Brain pericyte (primary cell): ENCODE results near the gene CREBZF.

Experiments
- DNase-seq: peaks from one replicate; pipeline ENCODE4 v3.0.0-alpha.2; 2012; ENCODE audit warnings: low read depth, low spot score

The CREBZF gene, protein sequence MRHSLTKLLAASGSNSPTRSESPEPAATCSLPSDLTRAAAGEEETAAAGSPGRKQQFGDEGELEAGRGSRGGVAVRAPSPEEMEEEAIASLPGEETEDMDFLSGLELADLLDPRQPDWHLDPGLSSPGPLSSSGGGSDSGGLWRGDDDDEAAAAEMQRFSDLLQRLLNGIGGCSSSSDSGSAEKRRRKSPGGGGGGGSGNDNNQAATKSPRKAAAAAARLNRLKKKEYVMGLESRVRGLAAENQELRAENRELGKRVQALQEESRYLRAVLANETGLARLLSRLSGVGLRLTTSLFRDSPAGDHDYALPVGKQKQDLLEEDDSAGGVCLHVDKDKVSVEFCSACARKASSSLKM

DNA sequence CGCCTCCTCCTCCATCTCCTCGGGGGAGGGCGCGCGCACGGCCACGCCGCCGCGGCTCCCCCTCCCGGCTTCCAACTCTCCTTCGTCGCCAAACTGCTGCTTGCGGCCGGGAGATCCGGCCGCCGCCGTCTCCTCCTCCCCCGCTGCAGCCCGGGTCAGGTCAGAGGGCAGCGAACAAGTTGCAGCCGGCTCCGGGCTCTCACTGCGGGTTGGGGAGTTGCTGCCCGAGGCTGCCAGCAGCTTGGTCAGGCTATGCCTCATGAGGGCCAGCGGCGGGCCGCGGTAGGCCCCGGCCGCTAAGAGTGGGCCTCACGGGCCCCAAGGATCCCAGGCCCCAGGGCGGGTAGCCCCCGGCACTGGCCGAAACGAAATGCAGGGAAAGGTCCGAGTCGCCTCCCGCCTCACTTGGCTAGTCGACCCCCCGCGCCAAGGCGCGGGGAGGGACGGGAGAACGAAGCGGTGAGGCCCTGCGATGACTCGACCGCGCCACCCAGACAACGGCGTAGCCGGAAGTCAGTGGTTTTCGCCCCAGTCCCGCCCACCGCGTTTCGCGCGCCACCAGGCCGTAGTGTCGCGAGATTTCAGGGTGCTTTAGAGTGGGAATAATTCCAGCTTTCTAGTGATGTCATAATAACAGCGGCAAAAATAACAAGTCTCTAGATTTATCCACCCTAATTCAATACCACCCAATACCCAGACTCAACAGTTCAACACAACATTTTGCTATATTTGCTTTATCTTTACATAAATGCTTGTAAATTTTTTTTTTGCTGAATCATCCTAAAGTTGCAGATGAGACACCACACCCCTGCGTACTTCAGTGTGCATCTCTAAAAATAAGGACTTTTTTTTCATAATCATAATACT is at the start of gene CREBZF:
TSS of gene CREBZF (minus strand) at position 515 of the 867 bp plus-strand sequence. CDS start at position 261, 254 bp downstream.
- peak; percentile 86 for DNase-seq

DNA sequence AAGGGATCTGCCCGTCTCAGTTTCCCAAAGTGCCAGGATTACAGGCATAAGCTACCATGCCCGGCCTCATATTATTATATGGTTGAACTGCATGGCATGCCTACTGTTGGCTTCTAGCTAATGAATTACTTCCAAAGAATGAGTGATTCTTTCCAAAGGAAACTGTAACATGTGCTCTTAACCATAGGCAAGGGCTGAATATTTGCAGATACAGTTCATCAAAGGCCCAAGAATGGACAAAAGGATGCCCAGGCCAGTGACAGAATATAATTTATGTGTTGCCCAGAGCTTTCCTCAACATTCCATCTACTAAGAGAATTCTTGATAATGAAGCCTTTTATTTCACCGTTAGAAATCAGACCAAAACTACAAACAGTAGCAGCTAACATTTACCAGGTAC is 48.0 kb upstream of the CREBZF start:
- DNase-seq: no peak

DNA sequence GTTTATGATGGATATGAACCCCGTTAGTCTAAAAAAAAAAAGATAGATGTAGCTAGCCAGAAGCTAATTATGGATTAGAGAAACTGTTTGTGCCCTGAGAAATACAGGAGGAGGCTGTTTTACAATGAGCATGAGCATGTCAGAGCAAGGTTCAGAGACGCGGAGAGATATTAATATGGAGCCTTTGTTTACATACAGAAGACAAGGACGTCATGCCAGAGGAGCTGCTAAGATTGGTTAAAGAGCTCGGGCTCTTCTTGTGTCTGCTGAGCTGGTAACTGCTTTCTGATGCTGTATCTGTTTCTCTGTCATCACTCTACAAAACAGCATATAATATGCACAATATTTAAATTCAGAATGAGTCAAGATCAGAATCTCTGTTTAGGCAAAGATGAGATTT is 46.0 kb upstream of the CREBZF start:
- no peak for DNase-seq

DNA sequence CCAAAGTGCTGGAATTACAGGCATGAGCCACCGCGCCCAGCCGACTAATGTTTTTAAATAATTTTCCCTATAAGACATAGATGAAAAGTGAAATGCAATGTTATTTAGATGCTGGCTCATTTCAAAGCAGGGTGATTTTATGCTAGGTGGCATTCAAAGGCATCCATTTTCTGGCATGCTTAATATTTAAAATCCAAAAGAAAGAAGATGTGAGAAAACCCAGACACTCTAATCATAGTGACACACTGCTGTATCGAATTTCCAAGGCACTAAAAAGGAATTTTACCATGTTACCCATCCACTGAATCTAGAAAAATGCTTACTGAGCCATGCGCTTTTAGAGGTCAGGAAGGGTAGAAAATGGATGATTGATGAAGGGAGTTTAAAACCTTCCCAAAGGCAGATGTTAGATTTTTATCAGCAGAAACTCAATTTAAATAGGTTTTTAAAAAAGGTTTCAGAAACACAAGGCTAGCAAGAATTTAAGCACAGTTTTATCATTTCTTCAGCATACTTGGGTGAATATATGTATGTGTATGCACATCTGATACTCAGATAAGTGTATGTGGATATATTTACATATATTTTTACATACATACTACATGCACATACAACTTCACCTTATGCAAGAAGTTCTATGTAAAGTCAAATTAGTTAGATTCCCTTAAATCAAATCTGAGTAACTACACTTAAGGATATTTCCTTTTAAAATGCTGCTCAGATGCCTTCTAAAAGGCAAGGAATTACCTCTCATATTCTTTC is 45.2 kb upstream of the CREBZF start:
- DNase-seq: no peak

DNA sequence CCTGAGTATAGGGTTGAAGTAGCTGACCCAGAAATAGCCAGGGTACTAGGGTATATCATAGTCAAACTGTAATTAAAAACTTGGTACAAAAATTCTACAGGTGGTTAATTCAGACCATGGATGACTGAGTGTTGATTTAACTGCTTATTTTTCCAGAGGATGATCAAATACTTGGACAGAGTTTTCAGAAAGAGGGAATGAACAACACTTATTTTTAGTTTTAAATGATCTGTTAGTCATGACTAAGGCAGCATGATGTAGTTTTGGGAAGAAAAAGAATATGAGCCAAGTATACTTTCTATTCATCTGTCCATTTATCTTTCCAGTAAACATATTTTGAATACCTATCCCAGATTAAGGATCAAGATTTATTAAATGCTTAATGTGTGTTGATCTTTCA is 40.9 kb upstream of the CREBZF start:
- DNase-seq: no peak

DNA sequence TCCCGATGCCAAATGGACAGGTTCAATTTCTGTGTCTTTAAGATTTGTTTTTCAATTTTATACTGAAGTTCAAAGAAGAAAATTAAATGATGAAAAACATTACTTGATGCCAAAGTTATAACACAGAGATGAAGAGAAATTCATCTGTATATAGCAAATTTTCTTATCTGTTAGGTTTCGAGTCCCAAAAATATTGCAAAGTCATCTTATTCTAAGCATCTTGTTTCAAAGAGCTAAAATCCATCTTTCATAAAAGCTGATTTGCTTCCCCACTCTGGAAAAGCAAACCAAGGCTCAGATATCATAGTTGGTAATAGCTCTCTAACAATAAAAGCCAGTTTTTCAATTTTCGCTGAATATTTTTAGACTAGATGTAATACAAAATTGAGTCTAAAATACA is 40.0 kb upstream of the CREBZF start:
- DNase-seq: no peak

DNA sequence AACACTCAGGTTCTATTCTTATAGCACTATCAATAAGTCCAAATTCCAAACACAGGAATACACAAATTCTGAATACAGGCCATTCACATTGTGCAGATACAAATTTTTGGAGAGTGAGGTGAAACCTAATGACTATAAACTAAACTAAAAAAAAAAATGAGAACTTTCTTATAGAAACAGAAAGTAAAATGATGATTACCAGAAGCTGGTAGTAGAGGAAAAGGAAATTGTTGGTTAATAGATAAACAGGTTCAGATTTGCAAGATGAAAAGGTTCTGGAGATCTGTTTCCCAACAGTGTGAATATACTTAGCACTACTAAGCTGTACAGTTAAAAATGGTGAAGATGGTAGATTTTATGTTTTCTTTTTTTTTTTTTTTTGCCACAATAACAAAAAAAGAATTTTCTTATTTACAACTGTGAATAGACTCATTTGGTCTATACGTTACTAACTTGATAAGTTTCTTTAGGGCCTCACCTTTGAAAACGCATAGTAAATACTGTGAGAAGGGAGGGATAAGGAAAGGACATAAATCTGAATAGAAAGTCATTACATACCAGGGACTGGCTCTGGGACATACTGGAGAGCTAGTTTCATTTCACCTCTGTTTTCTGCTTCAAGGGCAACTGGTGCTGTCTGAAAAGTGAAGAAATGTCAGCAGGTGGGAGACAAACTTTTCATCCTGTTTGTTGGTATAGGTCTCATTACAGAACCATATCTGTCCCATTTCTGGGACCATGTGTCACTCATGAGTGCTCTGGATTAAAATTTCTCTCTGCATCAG is 35.2 kb upstream of the CREBZF start:
- DNase-seq: no peak

DNA sequence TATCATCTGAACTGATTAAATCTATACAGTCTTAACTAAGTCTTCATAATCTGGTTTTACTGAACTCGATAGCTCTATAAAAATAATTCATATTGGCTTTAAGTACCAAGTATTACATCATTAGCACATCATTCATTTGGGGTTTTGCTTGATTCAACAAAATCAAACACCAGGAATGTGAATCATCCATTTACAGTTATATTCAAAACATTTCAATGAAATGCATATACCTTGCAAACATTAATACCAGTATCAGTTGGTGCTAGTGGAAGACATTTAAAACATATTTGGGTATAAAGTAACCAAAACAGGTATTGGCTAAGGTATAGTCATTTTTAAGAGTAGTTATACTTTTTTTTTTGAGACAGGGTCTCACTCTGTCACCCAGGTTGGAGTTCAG is 33.3 kb upstream of the CREBZF start:
- DNase-seq: no peak

DNA sequence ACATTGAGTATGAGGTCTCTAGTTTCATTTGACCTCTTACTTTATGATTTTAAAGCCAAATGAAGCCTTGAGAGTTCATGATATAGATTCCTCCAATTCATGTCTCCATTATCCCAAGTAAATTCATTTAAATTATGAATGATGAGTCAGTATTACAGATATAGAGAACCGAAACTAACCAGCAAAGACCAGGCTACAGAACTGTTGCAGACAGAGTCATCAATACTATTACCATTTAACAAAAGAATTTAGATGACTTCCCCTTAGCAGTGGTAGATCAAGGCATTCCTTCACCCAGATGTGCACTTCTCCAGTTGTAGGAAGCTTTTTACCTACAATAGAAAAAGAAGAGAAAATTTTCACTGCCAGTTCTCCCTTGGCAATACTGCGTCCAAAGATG is 32.8 kb upstream of the CREBZF start:
- no peak for DNase-seq

DNA sequence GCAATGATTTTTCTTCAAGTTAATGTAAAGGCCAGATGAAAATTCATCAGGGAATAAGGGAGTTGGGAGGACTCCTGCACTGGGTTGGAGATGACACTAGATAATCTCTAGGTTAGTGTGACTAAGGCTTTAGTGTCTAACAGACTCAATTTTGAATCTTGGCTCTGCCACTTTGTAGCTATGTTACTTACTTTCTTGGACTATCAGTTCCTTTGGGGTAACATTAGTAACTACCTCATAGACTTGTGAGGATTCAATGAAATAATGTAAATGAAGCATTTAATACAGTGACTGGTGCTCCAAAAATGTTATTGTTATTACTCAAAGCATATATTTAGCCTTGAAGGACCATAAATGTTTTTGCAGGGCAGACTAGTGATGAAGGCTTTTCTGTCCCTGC is 30.6 kb upstream of the CREBZF start:
- no peak for DNase-seq

DNA sequence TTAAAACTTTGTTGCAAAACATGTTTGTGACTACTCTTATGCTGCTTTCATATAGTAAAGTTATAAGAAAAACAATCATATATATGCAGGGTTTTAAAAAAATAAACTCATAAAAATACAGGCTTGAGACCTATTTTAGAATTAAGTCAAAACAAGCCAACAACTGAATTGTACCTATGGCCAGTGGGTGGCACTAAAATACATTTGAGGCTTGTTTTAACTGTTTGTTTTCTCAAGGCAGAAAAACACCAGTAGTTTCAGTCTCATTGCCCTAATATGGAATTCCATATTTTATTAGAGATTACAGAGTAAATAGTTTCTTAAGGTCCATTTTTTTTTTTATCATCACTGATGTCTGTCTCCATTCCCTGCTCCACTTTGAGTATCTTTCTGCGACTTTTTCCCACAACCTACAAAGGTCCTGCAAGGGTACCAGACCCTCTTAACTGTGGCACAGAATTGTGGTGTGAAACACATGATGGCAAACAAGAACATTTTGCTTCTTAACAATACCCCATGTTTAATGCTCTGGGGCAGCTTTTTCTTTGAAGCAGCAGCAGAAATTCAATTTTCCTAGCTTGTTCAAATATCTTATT is 29.6 kb upstream of the CREBZF start:
- no peak for DNase-seq

DNA sequence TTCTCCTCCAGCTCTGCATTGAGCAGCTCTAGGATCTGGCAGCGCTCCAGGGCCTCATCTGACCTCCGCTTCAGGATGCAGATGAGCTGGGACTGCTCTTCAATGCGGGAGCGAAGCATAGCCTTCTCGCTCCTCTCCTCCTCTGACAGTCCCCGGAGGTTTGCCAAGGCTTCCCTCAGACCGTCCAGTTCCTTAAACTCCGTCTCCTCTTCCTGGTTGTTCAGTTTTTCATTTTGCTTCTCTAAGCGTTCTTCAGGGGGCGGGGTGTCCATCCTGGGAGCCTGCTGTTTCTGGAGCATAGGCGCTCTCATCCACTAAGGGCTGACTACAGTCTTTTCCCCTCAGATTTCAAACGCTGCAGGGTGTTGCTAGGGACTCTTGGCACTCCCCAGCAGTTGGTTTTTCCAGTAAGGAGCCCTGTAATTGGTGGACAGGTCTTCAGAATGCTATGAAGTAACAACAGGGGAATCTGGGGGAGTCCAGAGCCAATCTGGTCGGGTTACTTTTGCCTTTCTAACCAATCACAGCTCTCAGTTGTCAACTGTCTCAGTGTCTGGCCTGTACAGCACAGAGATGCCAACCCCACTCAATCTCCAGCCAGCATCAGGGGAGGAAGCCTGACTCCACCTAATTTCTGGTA is 21.0 kb upstream of the CREBZF start, which contains the start of gene CCDC89:
TSS of gene CCDC89 (minus strand) at position 376 of the 640 bp plus-strand sequence. CDS start at position 311, 65 bp downstream.
- peak; percentile 90 for DNase-seq

DNA sequence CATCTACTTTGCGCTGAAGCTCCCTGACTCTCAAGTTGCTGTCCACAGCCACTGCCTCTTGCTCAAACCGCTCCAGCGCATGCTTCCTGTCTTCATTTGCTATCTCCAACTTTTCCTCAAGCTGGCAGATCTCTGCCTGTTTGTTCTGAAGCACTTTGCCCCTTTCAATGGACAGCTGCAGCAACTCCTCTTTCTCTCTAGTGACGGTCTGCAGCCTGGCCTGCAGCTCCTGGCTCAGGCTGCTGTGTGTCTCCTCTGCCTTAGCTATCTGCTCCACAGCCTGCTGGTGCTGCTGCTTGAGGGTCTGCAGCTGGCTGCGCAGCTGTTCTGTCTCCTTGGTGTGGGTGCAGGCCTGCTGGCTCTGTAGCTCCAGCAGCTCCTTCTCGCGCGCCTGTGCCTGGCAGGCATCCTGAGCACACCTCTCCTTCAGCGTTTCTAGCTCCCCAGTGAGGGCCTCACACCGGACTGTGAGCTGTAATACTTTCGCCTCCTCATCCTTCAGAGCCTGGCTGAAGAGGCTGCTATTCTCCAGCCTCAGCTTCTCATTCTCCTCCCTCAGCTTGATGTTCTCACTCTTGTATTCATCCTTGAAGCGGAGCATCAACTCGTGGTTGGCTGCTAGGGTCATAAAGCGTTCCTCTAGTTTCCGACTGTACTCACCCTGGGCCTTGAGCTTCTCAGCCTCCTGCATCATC is 20.3 kb upstream of the CREBZF start:
- DNase-seq: no peak

DNA sequence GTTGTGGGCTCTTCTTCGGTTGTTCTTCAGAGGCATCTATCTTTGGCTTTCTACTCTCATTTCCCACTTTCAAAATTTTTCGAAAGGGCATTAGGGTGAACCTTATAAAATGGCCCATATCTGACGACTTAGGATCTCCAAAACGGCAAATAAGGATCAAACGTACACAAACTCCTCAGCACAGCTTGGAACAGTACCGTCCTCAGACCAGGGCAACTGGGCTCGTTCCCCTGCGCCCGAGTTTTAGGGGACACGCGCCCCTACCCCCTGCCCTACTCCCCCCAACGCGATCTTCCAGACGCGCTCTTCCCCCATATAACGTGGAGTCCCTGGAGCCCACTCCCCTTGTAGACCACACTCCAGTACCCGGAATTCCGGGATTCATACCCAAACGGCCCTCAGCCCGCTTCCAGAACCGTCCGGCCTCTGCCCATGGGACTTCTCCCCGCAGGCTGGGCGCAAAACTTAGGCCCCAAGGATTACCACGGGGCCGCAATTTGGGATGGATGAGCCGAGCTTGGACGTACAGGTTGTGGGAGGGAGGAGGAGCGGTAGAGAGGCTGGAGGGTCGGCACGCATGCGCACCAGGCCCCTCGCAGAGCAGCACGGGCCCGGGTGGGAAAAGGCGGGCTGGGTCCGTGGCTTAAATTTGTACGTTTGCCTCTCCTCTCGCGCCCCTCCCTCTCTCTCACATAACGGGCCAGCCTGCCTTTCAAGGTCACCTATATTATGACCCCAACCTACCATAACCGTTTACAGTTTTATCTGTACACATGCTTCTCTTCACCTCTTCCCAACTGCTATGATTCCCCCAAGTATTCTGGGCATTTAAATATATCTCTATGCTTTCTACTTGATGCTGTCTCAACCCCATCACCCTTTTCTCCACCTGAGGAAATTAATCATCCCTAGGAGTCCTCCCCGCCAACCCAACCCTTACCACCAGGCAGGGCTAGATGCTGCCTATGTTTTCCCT is 17.7 kb upstream of the CREBZF start:
- no peak for DNase-seq

DNA sequence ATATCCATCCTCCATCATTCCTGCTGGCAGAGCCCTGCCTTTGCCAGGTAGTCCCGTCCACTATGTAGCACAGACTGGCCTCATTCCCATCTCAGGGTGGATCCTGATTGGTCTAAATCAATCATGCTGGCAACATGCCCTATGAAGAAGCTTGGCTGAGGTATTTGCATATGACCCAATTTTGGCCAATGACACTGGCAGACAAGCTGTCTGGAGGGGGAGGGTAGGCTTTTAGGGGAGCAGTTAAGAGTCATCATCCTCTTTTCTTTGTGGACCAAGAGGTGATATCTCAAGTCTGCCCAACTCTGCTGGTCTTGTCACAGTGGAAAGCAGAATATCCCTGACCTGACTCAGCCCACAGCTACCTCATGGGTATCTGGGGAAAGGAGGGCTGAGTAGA is 16.0 kb upstream of the CREBZF start:
- no peak for DNase-seq

DNA sequence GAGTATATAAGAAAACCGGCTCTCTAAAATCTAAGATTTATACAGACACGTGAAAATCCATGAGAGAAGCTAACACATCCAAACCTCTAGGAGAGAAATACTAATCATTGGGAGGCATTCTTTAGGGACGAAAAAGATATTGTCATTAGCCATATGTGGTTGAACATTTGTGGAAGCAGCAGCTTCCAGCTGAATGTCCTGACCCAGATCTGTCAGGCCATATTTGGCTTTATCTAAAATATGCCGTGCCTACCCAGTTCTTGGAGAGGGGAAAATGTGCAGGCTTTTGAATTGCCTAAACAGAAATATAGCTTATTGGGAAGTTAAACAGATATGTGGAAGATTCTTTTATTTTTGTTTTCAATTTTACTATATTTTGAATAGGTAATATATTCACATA is 14.6 kb upstream of the CREBZF start:
- DNase-seq: no peak

DNA sequence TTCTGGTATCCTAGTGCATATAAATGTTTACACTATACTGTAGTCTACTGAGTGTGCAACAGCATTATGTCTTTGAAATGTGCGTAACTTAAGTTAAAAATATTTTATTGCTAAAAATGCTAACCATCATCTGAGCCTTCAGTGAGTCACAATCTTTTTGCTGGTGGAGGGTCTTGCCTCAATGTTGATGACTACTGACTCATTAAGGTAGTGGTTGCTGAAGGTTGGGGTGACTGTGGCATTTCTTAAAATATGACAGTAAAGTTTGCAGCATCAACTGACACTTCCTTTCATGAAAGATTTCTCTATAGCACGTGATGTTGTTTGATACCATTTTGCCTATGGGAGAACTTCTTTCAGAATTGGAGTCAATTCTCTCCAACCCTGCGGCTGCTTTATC is 8.5 kb upstream of the CREBZF start:
- no peak for DNase-seq

DNA sequence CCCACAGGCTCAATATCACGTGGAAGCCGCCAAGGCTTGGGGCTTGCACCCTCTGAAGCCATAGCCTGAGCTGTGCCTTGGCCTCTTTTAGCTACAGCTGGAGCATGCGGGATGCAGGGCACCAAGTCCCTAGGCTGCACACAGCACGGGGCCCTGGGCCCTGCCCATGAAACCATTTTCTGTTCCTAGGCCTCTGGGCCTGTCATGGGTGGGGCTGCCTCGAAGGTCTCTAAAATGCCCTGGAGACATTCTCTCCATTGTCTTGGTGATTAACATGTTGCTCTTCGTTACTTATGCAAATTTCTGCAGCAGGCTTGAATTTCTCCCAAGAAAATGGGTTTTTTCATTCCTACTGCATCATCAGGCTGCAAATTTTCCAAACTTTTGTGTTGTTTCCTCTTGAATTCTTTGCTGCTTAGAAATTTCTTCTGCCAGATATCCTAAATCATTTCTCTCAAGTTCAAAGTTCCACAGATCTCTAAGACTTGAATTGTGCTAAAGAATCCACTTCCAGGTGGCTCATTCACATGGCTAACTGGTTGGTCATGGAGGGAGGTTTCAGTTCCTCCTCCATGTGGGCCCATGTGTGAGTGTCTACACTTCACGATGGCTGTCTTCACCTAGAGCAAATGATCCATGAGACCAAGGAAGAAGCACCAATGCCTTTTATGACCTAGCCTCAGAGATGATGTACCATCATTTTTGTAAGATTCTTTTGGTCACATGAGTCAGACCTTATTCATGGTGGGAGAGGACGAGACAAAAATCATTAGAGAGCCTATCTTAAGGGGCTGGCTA is 7.4 kb upstream of the CREBZF start:
- DNase-seq: no peak
